GM12864 (cell line): ENCODE results near the gene KIF25.

Experiments
- DNase-seq: peaks from one replicate; pipeline ENCODE4 v3.0.0-alpha.2; 2011; ENCODE audit warnings: low read depth
- H3K4me3 ChIP-seq: 2 replicates; pipeline ENCODE4 v1.5.1; 2011; ENCODE audit warnings: mild to moderate bottlenecking, low read depth, low read length, control low read depth
- CTCF ChIP-seq: IDR thresholded peaks from 2 replicates; pipeline ENCODE4 v1.5.1; 2011; ENCODE audit warnings: low read depth, mild to moderate bottlenecking, moderate library complexity, low read length, control low read depth, inconsistent platforms; ENCODE audit errors: missing control alignments

Gene KIF25

DNA sequence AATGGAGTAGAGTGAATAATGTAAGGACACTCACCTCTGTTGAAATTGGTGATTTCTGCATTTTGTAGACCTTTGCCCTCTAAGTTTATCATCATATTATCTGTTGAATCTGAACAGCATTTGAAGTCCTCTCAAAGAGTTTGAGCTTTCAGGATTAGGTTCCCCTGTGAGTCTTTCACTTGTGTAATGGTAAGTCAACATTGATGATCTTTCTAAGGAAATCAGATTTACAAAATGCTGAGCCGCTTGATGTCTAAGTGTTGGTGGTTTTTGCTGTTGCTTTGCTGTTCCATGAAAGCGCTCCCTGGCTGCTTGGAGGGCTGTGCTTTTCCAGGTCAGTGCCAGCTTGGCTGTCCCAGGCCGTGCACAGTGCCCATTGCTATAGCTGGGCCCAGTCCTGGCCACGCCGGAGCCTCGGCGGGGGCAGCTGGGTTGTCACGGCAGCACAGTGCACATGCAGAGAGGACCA lies 33.8 kb upstream of the KIF25 start:
- DNase-seq, result no peak
- TF ChIP-seq CTCF, result no peak
- no peak overlapping the region for H3K4me3 ChIP-seq

- DNase-seq, result no peak
- no peak for TF ChIP-seq CTCF
These were observed 31.6 kb upstream of the KIF25 start for GRCh38 chr6:167965592-167966539.

GRCh38 chr6:167966540-167966905 lies 30.9 kb upstream of the KIF25 start:
- no peak for DNase-seq
- H3K4me3 ChIP-seq, result no peak overlapping the region
- TF ChIP-seq CTCF, result no peak

More at GRCh38 chr6:167965592-167966539, 31.6 kb upstream of the KIF25 start:
- no peak overlapping the region for H3K4me3 ChIP-seq

DNA sequence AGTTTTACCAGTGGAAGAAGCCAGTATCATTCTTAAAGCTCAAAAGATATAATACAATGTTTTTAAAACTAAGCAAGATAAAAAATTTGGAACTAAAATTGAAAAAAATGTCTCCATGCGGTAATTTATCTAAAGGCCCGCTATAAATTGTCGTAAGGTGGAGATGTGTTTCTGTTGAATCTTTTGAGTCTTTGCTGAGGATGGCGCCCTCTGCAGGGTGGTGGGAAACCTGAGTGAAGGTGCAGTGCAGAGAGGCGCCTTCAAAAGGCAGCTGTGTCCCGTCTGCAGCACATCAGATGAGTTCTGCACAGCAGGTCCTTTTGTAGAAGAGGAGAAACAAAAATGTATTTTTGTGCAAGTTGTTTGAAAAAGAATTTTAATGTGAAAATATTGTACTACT lies 29.4 kb upstream of the KIF25 start:
- TF ChIP-seq CTCF, result peak; percentile 49
- DNase-seq, result no peak
- no peak overlapping the region for H3K4me3 ChIP-seq

DNA sequence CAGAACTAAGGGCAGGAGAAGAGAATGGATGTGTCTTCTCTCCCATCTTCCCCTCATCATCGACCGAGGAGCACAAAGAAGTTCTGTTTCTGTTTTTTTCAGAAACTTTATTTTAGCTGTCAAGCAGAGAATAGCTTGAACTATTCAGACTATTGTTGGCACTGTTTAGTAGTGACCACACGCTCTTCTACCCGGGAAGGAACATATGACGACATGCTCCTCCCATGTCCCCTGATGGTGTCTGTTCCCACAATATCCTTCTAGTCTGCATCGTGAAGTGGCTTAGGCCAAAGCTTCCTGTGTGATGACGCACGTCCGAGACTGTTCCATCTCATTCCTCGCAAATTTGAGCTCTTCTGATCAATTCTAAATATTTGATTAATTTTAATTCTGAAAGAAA lies 27.2 kb upstream of the KIF25 start:
- TF ChIP-seq CTCF, result no peak
- DNase-seq, result no peak

GRCh38 chr6:167972193-167972592 lies 25.3 kb upstream of the KIF25 start:
- DNase-seq, result no peak
- H3K4me3 ChIP-seq, result no peak overlapping the region
- no peak for TF ChIP-seq CTCF

More for the DNA sequence above, 27.2 kb upstream of the KIF25 start:
- no peak overlapping the region for H3K4me3 ChIP-seq
